ENCODE data around the gene RYR2.
"Not testable (repeated sequence)": the region's sequence is repeated elsewhere in the genome, so short reads cannot be mapped to it uniquely, and the experiment has no call there.

Gene RYR2

DNA sequence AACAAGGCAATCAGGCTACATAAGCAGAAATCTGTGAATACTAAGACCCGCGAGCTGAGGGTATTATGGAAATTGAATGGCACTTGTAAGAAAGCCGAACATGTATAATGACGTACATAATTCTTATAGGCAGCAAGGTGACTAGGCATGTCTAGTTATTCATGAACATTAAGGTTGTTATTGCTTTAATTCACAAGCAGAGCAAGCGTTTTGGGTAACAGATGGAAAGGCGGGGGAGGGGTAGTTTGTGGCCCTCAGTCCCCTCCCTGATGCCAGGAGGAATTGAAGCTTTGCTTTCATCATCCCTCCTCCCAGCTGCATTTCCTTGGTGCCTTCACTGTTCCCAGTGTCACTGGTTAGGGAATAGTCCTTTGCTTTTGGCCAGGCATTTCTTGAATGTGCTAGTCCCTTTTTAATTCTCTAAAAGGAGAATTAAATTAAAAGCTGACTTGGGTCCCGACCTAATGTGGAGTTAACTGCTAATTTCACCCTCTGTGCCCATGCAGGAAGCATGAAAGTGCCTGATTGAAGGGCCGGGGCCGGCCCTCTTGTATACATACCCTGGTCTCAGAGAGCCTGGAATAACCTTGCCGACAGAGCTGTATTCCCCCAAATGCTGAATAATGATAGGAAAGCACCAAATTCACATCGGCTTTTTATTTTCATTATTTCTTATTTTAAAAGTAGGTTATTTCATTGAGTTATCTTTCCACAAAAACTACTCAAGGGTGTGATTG lies 42.5 kb downstream of the RYR2 start:
- no peak for DNase-seq (ENCODE audit: low read depth, low spot score)

DNA sequence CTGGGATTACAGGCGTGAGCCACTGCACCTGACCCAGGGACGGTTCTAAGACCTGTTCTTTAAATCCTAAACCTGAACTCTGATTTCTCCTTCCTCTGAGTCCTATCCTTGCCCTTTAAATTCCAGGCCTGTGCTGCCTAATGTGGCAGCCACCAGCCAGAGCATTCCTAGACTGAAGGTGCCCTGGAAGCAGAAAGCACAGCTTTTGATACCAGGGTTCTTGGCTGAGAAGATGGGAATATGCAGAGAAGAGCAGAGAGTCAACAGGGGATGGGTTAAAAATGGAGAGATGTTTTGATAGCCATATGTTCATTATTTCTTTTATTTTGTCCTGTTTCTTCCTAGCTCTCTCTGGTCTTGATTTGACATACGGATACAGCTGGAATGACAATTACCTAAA lies 49.7 kb downstream of the RYR2 start:
- DNase-seq (ENCODE audit: low read depth, low spot score): no peak

DNA sequence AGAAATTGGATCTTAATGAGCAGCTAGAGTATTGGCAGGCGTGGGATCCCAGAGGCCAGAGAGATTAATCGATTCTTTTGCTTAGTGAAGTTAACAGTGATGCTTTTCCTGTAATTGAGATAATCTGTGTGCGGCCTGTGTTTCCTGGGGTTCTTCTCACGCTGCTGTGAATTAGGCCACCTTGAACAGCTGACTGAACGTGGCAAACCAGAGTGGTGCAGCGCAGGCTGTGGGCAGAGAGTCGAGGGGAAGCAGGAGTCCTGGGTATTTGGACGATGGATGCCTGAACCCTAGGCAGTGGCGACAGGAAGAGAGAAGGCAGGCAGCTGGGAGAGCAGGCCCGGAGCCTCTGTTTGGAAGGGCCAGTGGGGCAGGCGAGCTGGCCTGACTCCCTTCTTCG lies 51.7 kb downstream of the RYR2 start:
- DNase-seq (ENCODE audit: low read depth, low spot score): no peak

DNA sequence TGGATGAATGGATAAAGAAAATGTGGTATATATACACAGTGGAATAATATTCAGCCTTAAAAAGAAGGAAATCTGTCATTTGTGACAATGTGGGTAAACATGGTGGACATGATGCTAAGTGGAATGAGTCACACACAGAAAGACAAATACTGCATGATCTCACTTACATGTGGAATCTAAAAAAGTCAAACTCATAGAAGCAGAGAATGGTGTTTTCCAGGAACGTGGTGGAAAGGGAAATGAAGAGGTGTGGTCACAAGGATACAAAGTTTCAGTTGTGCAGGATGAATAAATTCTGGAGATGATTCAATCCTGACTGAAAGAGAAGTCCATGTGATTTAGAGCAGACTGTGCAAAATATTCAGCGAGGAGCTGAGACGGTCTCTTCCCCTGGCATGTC lies 56.6 kb downstream of the RYR2 start:
- no peak for DNase-seq (ENCODE audit: low read depth, low spot score)

DNA sequence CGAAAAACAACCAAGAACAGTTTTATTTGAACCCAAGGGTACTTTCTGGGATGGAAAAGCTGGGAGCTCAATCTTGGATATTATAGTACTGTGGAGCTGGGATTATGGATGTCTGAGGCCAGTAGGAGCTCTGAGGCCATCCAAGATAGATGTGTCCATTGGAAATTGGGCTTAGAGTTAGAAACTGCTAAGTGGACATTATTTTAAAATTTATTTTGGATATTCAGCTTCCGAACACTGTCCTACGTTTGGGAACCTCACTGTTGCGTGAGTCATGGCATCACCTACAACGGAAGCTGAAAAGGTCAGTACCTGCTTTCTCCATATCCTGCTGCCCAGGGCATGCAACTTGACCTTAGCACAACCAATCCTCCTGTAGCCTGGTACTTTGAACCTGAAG lies 61.0 kb downstream of the RYR2 start:
- no peak for DNase-seq (ENCODE audit: low read depth, low spot score)

DNA sequence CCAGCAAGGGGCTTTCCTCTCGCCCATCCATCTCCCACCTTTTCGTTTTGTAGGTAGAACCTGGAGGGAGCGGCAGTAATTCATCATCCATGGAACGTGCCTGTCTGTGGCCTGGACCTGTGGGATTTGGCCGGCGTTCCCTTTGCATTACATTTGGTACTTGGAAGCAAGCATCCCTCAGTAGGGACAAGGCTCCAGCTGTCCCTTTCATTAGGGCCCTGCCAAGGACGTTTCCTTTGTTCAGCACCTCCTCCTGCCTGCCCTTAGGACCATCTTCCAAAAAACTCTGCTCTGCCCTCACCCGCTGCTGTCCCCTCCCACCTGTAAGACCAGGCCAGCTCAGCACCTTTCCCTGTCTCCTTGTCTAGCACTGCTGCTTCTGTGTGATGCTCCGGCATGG lies 62.1 kb downstream of the RYR2 start:
- no peak for DNase-seq (ENCODE audit: low read depth, low spot score)

DNA sequence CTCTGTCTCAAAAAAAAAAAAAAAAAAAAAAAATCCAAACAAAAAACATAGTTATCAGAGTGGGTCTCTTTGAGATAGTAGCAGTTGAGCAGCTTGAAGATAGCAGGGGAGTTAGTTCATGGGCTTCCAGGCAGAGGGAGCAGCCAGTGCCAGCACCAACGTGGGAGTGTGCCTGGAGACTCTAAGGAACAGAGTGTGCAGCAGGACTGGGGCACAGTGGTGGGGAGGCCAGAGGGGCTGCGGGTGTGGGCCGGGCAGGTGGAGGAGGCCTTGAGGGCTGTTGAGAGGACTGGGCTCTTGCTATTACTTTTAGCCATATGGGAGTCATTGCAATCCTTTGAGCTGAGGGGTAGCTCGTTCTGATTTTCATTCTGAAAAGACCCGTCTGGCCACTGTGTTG lies 63.8 kb downstream of the RYR2 start:
- DNase-seq (ENCODE audit: low read depth, low spot score): no peak

DNA sequence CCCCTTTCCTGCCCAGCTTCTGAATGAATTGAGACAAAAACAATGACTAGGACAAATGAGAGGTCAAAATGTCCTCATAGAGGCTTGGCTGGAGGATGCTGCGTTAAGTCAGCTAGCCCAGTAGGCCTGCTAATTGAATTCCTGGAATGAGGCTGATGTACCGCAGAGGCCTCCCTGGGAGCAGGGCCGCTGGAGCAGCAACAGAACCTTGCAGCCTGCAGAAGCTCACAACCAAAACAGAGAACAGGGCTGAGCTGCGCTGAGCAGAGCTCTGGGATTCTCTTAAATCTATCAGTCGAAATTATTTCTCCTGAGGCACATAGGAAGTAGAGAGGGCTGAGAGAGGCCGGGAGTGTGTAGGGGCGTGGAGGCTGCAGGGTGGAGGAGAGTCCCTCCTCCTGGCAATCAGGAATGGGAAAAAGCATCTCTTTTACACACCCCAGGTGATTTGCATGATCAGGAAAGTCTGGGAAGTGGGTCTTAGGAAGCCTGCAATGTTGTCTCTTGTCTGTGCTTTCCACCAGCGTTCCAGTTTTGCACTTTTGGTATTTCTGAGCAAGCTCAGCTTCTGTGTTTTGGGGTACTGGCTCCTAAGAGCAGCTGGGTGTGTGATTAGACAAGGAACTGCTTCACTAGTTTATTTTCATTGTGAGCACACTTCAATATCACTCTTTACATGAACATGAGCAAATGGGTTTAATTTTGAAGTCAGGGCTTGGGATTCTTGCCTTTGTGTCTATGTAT lies 66.5 kb downstream of the RYR2 start:
- no peak for DNase-seq (ENCODE audit: low read depth, low spot score)

DNA sequence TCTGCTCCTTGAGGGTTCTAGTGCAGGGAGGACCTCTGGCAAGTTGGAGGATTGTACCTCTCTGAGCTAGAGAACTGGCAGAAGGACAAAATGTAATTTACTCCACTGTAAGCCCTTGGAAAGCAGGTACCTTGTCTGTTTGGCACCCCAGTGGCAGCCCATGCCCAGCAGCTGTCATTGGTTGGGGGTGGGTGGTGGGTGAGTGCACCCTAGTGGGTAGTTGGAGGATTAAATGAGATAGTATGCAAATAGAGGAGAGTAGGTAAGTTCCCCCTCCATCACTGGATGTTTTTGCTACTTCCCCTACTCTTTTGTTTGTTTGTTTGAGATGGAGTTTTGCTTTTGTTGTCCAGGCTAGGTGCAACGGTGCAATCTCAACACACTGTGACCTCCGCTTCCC lies 69.8 kb downstream of the RYR2 start:
- no peak for DNase-seq (ENCODE audit: low read depth, low spot score)

DNA sequence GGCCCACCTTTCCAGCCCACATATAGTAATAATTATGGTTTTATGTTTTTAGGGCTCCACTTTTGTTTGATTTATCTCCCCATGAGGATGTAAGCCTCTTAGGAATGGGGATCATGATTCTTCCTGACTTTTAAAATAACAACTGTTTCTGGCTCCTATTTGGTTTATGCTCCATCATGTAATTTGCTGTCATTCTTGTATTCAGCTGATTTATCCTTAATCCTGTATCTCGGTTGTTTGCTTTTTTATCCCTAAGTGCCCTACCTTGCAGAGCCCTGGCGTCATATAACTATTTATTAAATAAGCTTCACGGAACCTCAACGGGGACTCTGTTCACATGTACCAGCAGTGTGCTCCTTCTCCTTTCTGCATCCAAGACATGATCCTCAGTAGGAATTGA lies 70.7 kb downstream of the RYR2 start:
- no peak for DNase-seq (ENCODE audit: low read depth, low spot score)

DNA sequence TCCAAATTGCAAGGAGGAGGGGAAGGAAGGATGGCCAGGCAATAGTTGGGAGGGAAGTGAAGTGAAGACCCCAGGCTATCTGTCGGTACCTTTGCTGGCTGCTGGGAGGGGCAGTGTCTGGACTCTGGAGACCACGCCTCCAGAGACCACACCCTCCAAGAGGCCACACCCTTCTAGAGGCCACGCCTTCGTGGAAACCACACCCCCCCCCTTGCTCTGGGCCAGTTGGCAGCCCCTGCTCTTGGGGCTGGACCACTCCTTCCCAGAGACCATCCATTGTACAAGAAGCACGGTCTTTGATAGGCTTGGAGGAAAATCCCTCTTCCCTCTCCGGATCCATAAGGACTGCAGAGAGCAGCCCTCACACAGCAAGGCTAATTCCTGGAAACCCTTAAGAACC lies 73.1 kb downstream of the RYR2 start:
- no peak for DNase-seq (ENCODE audit: low read depth, low spot score)

DNA sequence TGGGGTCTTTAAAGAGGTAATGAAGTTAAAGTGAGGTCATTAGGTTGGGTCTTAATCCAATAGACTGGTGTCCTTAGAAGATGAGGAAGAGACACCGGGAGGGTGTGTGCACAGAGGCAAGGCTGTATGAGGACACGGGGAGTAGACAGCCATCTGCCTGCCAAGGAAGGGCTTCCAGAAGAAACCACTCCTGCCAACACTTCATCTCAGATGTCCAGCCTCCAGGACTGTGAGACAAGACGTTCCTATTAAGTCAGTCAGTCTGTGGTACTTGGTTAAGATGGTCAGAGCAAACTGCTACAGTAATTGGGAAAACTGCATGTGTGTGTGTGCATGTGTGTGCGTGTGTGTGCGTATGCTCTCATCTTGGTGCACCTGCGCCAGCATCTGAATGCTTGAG lies 77.1 kb downstream of the RYR2 start:
- no peak for DNase-seq (ENCODE audit: low read depth, low spot score)

DNA sequence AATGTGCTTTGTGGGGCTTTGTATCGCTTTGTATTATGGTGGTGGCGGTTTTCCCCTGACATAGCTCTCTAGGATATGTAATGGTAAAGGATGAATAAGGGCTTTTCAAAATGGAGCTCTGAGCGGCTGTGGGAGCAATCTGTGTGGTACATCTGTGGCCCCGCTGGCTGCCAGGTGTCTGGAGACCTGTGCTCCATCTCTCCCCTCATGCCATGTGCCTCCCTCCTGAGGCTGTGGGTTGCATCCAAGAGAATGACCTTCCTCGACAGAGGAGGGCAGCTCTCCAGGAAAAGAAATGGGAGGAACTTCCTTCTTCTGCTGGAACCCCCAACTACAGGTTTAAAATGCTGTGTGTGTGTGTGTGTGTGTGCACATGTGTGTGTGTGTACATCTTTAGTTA lies 78.7 kb downstream of the RYR2 start:
- DNase-seq (ENCODE audit: low read depth, low spot score): no peak

DNA sequence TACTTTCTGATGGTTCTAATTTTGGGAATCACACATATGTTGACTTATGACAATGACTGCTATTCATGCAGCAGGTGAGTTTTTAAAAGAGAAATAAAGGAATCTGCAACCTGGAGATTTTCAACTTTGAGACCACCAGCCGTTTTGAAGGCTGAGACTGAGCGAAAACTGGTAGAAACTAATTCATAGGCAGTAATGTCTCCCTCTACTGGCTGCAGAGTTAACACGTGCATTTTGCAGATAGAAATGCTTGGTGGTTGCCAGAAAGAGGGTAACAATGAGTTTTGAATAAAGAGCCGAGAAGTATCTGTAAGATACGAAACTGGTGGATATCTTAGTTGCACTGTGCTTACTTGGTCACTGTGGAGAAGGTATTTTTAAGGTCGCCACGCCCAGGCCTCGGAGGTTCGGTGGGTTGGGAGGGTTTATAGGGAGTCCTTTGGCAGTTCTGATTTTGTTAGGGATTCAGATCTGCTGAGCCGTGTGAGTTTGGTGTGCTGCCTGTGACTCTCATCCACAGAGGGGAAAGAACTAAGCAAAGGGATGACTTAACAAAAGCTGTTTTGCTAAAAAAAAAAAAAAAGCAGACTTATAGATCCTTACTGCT lies 83.0 kb downstream of the RYR2 start:
- DNase-seq (ENCODE audit: low read depth, low spot score): no peak

DNA sequence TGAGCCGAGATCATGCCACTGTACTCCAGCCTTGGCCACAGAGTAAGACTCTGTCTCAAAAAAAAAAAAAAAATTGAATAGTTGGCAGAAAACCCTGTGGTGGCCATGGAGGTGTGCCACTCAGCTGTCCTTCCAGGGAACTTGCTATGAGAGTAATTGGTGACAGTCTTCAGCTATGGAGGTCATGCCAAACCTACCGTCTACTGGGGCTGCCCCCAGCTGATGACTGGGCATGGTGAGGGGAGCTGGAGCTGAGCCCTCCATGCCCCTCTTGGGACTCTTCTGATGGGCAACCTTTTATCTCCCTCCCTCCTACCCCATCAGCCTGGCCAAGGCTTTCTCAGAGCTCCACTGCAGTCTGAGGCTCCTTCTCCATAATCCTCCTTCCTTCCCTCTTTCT lies 84.2 kb downstream of the RYR2 start:
- DNase-seq (ENCODE audit: low read depth, low spot score): no peak

DNA sequence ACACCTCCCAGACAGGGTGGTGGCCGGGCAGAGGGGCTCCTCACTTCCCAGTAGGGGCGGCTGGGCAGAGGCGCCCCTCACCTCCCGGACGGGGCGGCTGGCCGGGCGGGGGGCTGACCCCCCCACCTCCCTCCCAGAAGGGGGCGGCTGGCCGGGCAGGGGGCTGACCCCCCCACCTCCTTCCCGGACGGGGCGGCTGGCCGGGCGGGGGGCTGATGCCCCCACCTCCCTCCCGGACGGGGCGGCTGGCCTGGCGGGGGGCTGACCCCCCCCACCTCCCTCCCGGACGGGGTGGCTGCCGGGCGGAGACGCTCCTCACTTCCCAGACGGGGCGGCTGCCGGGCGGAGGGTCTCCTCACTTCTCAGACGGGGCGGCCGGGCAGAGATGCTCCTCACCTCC lies 85.3 kb downstream of the RYR2 start:
- not testable (repeated sequence) for DNase-seq (ENCODE audit: low read depth, low spot score)

DNA sequence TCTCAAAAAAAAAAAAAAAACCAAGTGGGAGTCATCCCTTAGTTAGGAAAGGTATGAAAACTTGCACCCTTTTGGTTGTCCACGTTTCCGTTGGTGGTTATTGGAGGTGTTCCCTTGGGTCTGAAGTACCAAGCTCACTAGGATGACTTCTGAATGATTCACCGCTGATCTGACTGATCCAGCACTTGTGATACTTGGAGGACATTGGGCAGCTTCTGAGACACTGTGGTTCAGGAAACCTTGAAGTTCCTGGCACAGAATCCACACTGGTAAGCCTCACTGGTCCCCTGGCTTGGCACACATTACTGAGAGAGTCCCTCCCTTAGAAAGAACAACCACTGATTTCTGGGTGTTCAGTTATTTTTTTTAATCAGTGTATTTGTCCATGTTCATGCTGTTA lies 91.9 kb downstream of the RYR2 start:
- DNase-seq (ENCODE audit: low read depth, low spot score): no peak

DNA sequence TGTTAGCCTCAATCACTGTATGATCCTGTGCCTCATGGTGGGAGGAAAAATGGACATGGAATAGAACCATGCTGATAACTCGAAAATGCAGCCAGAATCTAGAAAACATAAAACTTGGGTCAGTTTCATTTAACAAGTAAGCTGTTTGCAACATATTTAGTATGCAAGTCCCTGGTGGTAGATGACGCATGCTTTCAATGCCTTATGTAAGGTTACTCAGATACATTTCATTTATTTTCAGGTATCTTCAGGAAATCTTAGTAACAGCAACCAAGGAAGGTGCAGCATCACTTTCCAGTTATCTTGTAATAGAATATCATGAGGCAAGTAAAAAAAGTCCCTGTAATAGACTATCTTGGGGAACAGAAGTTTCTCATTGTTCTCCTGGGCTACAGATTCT lies 92.9 kb downstream of the RYR2 start:
- DNase-seq (ENCODE audit: low read depth, low spot score): no peak

DNA sequence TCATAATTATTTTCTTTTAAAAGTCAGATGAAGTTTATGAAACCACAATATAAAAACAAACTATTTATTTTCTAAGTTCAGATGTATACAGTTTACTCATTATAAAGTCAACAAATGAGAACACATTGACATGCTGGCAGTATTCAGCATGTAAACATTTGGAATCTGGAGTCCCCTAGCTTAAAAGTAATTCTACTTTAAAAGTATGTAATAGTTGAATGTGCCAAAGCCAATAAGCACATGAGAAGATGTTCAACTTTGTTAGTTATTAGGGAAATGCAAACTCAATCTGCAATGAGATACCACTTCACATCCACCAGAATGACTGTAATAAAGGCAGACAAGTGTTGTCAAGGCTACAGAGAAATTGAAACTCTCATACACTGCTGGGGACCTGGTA lies 96.6 kb downstream of the RYR2 start:
- DNase-seq (ENCODE audit: low read depth, low spot score): no peak

DNA sequence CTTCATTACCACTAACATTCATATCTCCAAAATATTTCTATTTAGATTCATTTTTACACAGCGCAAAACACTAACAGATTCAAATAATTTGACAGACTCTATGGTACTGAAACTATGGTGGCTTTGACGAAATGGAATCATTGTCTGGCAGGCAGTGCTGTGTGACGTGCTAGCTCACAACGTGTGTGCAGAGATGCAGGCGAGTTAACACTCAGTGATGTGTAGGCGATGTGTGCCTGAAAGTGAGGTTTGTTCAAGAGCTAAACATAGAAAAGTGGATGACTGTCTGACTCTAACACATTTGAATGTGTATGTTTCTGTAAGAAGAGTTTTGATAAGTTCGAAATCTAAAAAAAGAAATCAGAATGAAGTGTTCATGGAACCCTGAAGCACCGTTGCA lies 97.7 kb downstream of the RYR2 start:
- no peak for DNase-seq (ENCODE audit: low read depth, low spot score)

DNA sequence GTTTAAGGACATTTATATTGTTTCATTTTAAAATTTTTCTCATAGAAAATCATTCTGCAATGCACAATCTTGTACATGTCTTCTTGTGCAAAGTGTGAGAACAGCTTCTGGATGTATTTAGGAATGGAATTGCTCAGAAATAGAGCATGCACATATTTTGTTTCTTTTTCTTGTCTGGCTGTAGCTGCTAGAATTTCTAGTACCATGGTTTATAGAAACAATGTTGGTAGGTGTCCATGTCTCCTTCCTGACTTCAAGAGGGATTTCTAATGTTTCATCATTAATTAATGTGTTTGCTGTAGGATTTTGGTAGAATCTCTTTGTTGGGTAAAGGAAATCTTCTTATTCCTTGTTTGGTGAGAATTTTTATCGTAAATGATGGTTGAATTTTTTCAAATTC lies 99.0 kb downstream of the RYR2 start:
- DNase-seq (ENCODE audit: low read depth, low spot score): no peak

DNA sequence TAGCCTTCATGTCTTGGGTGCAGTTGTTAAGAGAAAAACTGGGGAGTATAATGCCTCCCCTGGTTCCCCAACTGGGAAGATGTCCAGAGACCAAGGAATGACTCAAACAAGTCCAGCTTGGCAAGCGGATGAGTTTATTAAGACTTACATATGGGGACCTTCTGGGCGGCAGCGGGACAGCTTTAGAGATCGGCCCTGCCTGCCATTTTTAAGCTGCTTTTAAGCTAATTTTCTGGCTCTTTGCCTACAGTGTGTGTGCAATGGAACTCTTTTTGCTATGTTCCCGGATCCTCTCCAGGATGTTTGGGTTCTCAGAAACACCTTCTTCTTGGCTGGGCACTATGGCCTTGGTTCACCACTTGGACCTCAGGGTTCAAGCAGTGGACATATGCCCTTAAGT lies 99.5 kb downstream of the RYR2 start:
- DNase-seq (ENCODE audit: low read depth, low spot score): no peak
